T-cell (primary cell): ENCODE data around the gene UBE2I. TPM values are rescaled to one million over a fixed set of nuclear protein-coding genes. Genes with fewer than 3 reads are reported as not detected.

Source experiments
- ATAC-seq, 4 experiments: fragments of 200-7000 bp in 3 of 4; fragments of 150-1000 bp in 1 of 4; cut with Tn5 transposase; replicated peaks in 1 of 4; 1 replicate in 3 of 4; 2 replicates in 1 of 4; pipeline ENCODE4 v1.10.0; 2021; ENCODE audit warnings: moderate library complexity in 3 of 4, mild to moderate bottlenecking in 2 of 4, moderate number of reproducible peaks in 1 of 4
- CTCF ChIA-PET, 2 donors: fragments of 300-600 bp; sonication (Branson Sonifier 250); formaldehyde crosslinking; loops; one replicate each; lab custom pipeline; 2022; ENCODE audit warnings: antibody characterized with exemption in 2 of 2; lab: Charles Lee
- POLR2A ChIA-PET, 2 donors: fragments of 300-600 bp; sonication (Branson Sonifier 250); formaldehyde crosslinking; loops; one replicate each; lab custom pipeline; 2022; ENCODE audit warnings: antibody characterized with exemption in 2 of 2; lab: Charles Lee
- DNase-seq, 35 experiments: peaks; one replicate each; pipeline versions ENCODE4 v3.0.0 to v3.0.0-alpha.2; 2013 to 2023
- H3K27ac ChIP-seq: one replicate; pipeline ENCODE4 v1.5.1; 2013; ENCODE audit warnings: low read length
- H3K27me3 ChIP-seq, 2 experiments: replicated peaks in 1 of 2; 1 replicate in 1 of 2; 2 replicates in 1 of 2; pipeline versions ENCODE4 v1.6.1 to v1.7.0; 2013; ENCODE audit warnings: low read length in 1 of 2, mixed read lengths in 1 of 2; ENCODE audit not compliant: control insufficient read depth in 2 of 2, insufficient read depth in 2 of 2; ENCODE audit errors: extremely low read depth in 1 of 2
- H3K36me3 ChIP-seq, 2 donors: 1 replicate in 1 of 2; 2 replicates in 1 of 2; pipeline versions ENCODE4 v1.6.1 to v1.7.0; 2013; ENCODE audit warnings: low read length in 1 of 2; ENCODE audit not compliant: control insufficient read depth in 2 of 2, insufficient read depth in 1 of 2; ENCODE audit errors: extremely low read depth in 1 of 2
- H3K4me1 ChIP-seq, 2 experiments: 1 replicate in 1 of 2; 2 replicates in 1 of 2; pipeline versions ENCODE4 v1.6.1 to v1.7.0; 2013; ENCODE audit warnings: low read length in 2 of 2, mixed read lengths in 1 of 2; ENCODE audit not compliant: insufficient read depth in 2 of 2, control insufficient read depth in 1 of 2; ENCODE audit errors: extremely low read depth in 1 of 2
- H3K4me3 ChIP-seq, 2 donors: 1 replicate in 1 of 2; 2 replicates in 1 of 2; pipeline versions ENCODE4 v1.5.1 to v1.7.0; 2013; ENCODE audit warnings: mild to moderate bottlenecking in 2 of 2, low read length in 1 of 2, moderate library complexity in 1 of 2; ENCODE audit not compliant: control insufficient read depth in 1 of 2; ENCODE audit errors: extremely low read depth in 1 of 2
- H3K9me3 ChIP-seq: 2 replicates; pipeline ENCODE4 v1.7.0; 2013
- H3K27ac Mint-ChIP-seq, 2 donors: one replicate each; pipeline ENCODE4 v1.8.0; 2020 to 2021; ENCODE audit warnings: mild to moderate bottlenecking in 2 of 2, mixed read lengths in 2 of 2
- H3K27me3 Mint-ChIP-seq, 2 donors: one replicate each; pipeline ENCODE4 v1.8.0; 2021 to 2022; ENCODE audit warnings: mixed read lengths in 2 of 2
- H3K36me3 Mint-ChIP-seq: one replicate; pipeline ENCODE4 v1.8.0; 2021; ENCODE audit warnings: mixed read lengths
- H3K4me1 Mint-ChIP-seq, 3 donors: one replicate each; pipeline ENCODE4 v1.8.0; 2020 to 2022; ENCODE audit warnings: mixed read lengths in 3 of 3, mild to moderate bottlenecking in 1 of 3
- H3K4me3 Mint-ChIP-seq, 3 donors: one replicate each; pipeline ENCODE4 v1.8.0; 2020 to 2022; ENCODE audit warnings: mild to moderate bottlenecking in 3 of 3, mixed read lengths in 3 of 3, moderate library complexity in 3 of 3
- H3K9me3 Mint-ChIP-seq, 3 donors: one replicate each; pipeline ENCODE4 v1.8.0; 2020 to 2022; ENCODE audit warnings: mixed read lengths in 3 of 3
- WGBS: methylation state at CpG from one replicate; pipeline ENCODE4 v1.1.5; 2013; ENCODE audit warnings: missing lambda C conversion rate; ENCODE audit not compliant: insufficient coverage; 5-methylcytosine and 5-hydroxymethylcytosine counted together
- total RNA-seq, 35 experiments: library from RNA in 6 of 35; stranded (reverse) in 6 of 35; fragments of 120-200 nt in 1 of 35; gene quantifications; one replicate each; pipeline versions ENCODE4 v1.2.1 to v1.2.4 and lab custom pipeline; 2013 to 2026

UBE2I gene
- total RNA-seq, 5 donors from 2014 or later (not counting 1 experiment from before 2014, with no cell fraction given), result 173 to 247 (median 190) TPM

DNA sequence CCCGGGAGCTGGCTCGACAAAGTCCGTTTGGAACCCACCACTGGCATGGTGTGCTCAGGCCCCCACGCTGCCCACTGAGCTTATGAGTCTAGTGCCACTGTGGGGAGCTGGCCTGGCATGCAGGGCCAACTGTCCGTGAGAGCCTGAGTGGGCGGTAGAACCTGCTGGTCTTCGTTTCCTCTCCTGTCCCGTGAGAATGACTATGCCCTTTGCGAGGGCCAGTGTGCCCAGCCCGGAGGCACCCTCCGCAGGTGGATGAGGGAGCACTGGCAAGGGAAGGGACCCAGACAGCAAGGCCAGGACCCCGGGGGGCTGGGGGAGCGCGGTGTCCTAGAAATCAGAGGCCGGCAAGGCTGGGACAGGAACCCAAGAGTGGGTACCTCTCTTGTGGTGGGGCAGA, 27.2 kb downstream of the UBE2I start:
- H3K27me3 Mint-ChIP-seq, result peaks cover 4 to 20% of the 10 kb centered on the region in 2 donors
- no peaks in the 10 kb centered on the region for H3K9me3 ChIP-seq
- H3K4me3 Mint-ChIP-seq, result no peak overlapping the region
- no peak overlapping the region for H3K27ac Mint-ChIP-seq
- H3K36me3 ChIP-seq, result no peaks in the 10 kb centered on the region
- H3K27me3 ChIP-seq, result peaks cover 5 to 49% of the 10 kb centered on the region in 2 experiments
- POLR2A ChIA-PET, result no interaction called here
- no peak overlapping the region for H3K4me3 ChIP-seq
- peaks cover 6 to 16% (median 14%) of the 10 kb centered on the region in 3 donors for H3K4me1 Mint-ChIP-seq
- CTCF ChIA-PET, result no interaction called here
- no peaks in the 10 kb centered on the region for H3K36me3 Mint-ChIP-seq
- no peaks in the 10 kb centered on the region for H3K9me3 Mint-ChIP-seq
- peaks cover under 1 to 51% of the 10 kb centered on the region in 2 experiments for H3K4me1 ChIP-seq
- no peak overlapping the region for H3K27ac ChIP-seq
- ATAC-seq (no peak), DNase-seq (no peak)
- 79% methylated on average over 15 of the region's 15 CpGs for WGBS

DNA sequence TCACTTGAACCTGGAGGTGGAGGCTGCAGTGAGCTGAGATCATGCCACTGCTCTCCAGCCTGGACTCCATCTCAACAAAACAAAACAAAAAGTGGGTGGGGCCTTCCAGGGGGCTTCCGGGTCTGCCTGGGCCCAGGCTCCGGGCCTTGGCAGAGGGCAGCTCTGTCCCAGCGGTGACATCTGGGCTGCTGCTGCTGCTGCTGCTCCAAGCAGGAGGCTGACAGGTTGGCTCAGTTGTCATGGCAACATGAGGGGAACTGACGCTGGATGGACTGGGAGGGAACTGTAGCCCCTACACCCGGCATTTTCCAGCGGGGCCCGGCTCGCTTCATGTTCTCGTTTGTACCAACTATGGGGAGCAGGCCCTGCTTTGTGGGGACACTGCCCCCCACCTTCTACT, 28.1 kb downstream of the UBE2I start:
- H3K36me3 ChIP-seq, result no peaks in the 10 kb centered on the region
- peaks cover 4 to 14% of the 10 kb centered on the region in 2 donors for H3K27me3 Mint-ChIP-seq
- no peak overlapping the region for H3K27ac ChIP-seq
- H3K36me3 Mint-ChIP-seq, result no peaks in the 10 kb centered on the region
- H3K27ac Mint-ChIP-seq, result no peak overlapping the region
- no peak overlapping the region for H3K4me3 Mint-ChIP-seq
- no peak overlapping the region for H3K4me3 ChIP-seq
- DNase-seq, result no peak
- no peaks in the 10 kb centered on the region for H3K9me3 Mint-ChIP-seq
- POLR2A ChIA-PET, result no interaction called here
- H3K4me1 ChIP-seq, result peaks cover 5 to 51% of the 10 kb centered on the region in 2 experiments
- H3K9me3 ChIP-seq, result no peaks in the 10 kb centered on the region
- 77% methylated on average over 2 of the region's 9 CpGs for WGBS
- H3K4me1 Mint-ChIP-seq, result peaks cover 4 to 14% (median 12%) of the 10 kb centered on the region in 3 donors
- CTCF ChIA-PET, result no interaction called here
- H3K27me3 ChIP-seq, result peaks cover 5 to 40% of the 10 kb centered on the region in 2 experiments
- ATAC-seq, result no peak

DNA sequence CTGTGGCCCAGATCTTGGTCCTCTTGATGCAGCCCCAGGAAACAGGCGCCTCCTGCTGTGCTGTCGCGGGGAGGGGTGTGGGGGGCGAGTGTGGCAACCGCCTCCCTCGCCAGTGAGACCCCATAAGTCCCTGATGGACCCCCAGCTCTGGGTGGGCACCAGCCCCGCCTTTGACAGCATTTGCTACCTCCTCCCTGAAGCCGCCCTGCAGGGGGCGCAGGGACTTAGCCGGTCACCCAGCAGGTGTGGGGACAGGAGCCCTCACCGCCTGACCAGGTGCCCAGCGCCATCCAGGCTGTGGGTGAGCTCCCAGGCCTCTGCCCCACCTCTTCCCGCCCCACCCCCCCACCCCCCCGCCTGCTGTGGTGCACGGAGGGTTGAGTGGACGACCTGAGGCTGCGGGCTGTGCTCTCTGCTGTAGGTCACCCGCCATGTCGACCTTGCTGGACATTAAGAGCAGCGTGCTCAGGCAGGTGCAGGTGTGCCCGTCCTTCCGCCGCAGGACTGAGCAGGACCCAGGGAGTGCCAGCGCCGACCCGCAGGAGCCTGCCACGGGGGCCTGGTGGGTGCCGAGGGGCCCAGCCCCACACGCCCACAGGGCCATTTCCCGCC, 28.8 kb downstream of the UBE2I start:
- Mint-ChIP-seq H3K4me3 (no peak overlapping the region), H3K4me1 (peaks cover 5 to 18% (median 16%) of the 10 kb centered on the region in 3 donors), H3K27me3 (peaks cover 4 to 10% of the 10 kb centered on the region in 2 donors), H3K36me3 (no peaks in the 10 kb centered on the region), H3K27ac (no peak overlapping the region), H3K9me3 (no peaks in the 10 kb centered on the region)
- DNase-seq (peak in 4 of 35 experiments; percentile 26 to 45 (median 34)), ATAC-seq (no peak)
- H3K4me3 ChIP-seq, result no peak overlapping the region
- POLR2A ChIA-PET, result no interaction called here
- H3K27ac ChIP-seq, result no peak overlapping the region
- H3K36me3 ChIP-seq, result no peaks in the 10 kb centered on the region
- CTCF ChIA-PET, result no interaction called here
- H3K9me3 ChIP-seq, result no peaks in the 10 kb centered on the region
- peaks cover 5 to 33% of the 10 kb centered on the region in 2 experiments for H3K27me3 ChIP-seq
- H3K4me1 ChIP-seq, result peaks cover 5 to 51% of the 10 kb centered on the region in 2 experiments
- WGBS, result 60% methylated on average over 27 of the region's 30 CpGs

DNA sequence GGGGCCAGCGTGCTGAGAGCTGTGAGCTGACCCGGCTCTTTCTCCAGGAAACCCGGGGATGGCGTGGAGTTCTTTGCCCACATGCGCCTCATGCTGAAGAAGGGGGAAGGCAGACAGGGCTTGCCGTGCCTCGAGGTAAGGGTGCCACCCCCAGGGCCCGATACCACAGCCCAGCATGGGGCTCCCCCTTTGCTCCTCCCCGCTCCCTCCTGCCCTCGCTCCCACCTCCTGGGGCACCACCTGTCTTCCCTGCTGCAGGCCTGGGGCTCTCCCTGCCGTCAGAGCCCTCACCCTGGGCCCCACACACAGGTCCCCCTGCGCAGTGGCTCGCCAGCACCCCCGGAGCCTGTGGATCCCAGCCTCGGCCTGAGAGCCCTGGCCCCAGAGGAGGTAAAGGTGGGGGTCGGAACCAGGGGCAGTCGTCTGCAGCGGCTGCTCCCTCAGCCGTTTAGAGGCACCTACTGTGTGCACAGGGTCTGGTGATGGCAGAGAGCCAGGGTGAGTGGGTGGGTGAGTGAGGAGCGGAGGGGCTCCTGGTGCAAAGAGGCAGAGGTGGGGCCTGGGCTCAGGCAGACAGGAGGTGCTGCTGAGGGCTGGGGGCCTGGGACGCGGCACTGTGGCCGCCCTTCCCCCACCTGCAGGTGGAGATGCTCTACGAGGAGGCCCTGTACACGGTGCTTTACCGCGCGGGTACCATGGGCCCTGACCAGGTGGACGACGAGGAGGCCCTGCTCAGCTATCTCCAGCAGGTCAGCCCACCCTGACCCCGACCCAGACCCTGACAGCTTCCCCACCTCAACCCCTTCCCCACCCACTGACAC, 29.6 kb downstream of the UBE2I start:
- DNase-seq (no peak), ATAC-seq (no peak)
- Histone ChIP-seq H3K9me3 (no peaks in the 10 kb centered on the region), H3K36me3 (no peaks in the 10 kb centered on the region), H3K27ac (no peak overlapping the region), H3K4me3 (no peak overlapping the region), H3K4me1 (peaks cover 5 to 54% of the 10 kb centered on the region in 2 experiments), H3K27me3 (peaks cover 5 to 28% of the 10 kb centered on the region in 2 experiments)
- ChIA-PET CTCF (interaction anchor here in 1 of 2 donors (0.5 kb wide), 1 partner anchor 1145 kb away, joined by 3 read pairs; no protein-coding TSS in a partner anchor), POLR2A (no interaction called here)
- H3K4me1 Mint-ChIP-seq, result peaks cover 7 to 21% (median 19%) of the 10 kb centered on the region in 3 donors
- H3K27me3 Mint-ChIP-seq, result peaks cover 4 to 10% of the 10 kb centered on the region in 2 donors
- no peaks in the 10 kb centered on the region for H3K9me3 Mint-ChIP-seq
- no peak overlapping the region for H3K27ac Mint-ChIP-seq
- no peak overlapping the region for H3K4me3 Mint-ChIP-seq
- no peaks in the 10 kb centered on the region for H3K36me3 Mint-ChIP-seq
- WGBS, result 69% methylated on average over 25 of the region's 31 CpGs

DNA sequence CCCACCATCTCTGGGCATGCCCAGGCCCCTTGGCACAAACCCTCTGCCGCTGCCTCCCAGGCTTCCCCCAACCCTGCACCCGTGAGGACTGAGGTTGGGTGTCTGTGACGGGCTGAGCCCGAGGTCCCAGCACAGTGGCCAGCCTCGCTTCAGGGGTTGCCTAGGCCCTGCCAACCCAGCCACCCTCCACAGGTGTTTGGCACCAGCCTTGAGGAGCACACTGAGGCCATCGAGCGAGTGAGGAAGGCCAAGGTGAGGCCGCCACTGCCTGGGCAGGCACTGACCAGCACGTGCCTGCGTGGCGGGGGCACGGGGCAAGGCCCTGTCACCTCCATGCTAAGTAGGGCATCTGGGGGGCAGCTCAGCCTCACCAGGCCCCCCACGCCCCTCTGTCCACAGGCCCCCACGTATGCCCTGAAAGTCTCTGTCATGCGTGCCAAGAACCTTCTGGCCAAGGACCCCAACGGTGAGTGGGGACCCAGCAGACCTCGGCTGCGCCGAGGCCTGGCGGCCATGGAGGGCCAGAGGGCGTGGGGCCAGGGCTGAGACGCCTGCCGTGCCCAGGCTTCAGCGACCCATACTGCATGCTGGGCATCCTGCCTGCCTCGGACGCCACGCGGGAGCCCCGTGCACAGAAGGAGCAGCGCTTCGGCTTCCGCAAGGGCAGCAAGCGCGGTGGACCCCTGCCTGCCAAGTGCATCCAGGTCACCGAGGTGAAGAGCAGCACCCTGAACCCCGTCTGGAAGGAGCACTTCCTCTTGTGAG, 31.5 kb downstream of the UBE2I start:
- WGBS, result 88% methylated on average over 34 of the region's 36 CpGs
- H3K4me1 ChIP-seq, result peaks cover 5 to 40% of the 10 kb centered on the region in 2 experiments
- H3K27ac Mint-ChIP-seq, result no peak overlapping the region
- no peaks in the 10 kb centered on the region for H3K36me3 ChIP-seq
- no peaks in the 10 kb centered on the region for H3K9me3 ChIP-seq
- H3K4me3 ChIP-seq, result no peak overlapping the region
- H3K4me1 Mint-ChIP-seq, result peaks cover 7 to 17% (median 16%) of the 10 kb centered on the region in 3 donors
- H3K27me3 Mint-ChIP-seq, result peaks cover 0 to 2% of the 10 kb centered on the region in 2 donors
- no peaks in the 10 kb centered on the region for H3K9me3 Mint-ChIP-seq
- DNase-seq (no peak), ATAC-seq (no peak)
- H3K27ac ChIP-seq, result no peak overlapping the region
- peaks cover 0 to 10% of the 10 kb centered on the region in 2 experiments for H3K27me3 ChIP-seq
- no peaks in the 10 kb centered on the region for H3K36me3 Mint-ChIP-seq
- CTCF ChIA-PET, result no interaction called here
- POLR2A ChIA-PET, result interaction anchor here in 1 of 2 donors (0.6 kb wide), 1 partner anchor 802 kb away, joined by 4 read pairs; no protein-coding TSS in a partner anchor
- peak overlapping the region in 1 of 3 donors; percentile 79 for H3K4me3 Mint-ChIP-seq
